HG03108 (cell line): ENCODE data around the gene IMMT.

Source experiments
- ATAC-seq: cut with Tn5 transposase; IDR thresholded peaks from one replicate; pipeline ENCODE4 v1.9.1; 2021; ENCODE audit warnings: moderate library complexity; ENCODE audit not compliant: unreplicated experiment

IMMT gene

DNA sequence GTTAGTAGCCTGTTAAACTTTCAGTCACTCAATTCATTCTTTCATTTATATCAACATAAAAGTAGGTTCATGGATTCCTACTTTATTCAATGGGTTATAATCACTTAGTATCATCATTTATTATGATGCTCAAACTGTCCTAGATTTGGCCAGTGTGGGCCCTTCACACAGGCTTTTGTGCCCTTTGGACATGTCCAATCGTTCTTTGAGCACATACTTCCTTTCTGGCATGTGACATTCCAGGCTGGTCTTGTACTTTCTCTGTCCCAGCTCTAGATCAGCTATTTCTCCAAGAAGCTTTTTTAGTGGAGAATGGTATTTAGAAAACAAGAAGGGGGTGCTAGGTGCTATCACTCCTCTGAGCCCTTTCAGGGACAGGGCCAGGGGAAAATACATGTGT lies 101.0 kb downstream of the IMMT start:
- ATAC-seq, result no peak
